ENCODE results near the gene NCAM2. TPM values are rescaled to one million over a fixed set of nuclear protein-coding genes. Genes with fewer than 3 reads are reported as not detected.
A peak's percentile ranks its signal among the peaks of the same experiment; 100 is the strongest.

NCAM2 gene
- total and polyA plus RNA-seq, 8 donors = 0.06 to 11.0 (median 0.58) TPM; not detected in 1

- H3K4me3 ChIP-seq = no peak overlapping the region
- H3K27ac ChIP-seq = no peak overlapping the region
- H3K9me3 ChIP-seq = no peaks in the 10 kb centered on the region
- WGBS, 5 donors = 10 to 36% (median 23%) methylated on average over 1 of the region's 1 CpG
- intact Hi-C loops (cut with DNase I; ENCODE audit: low total_unique reads) = no loop called here
- DNase-seq = no peak
- peak in 1 of 3 donors; percentile 9 for TF ChIP-seq POLR2AphosphoS5 (IDR thresholded peaks at IDR 0.05)
- TF ChIP-seq CTCF (IDR thresholded peaks at IDR 0.05) = no peak
- no peak for TF ChIP-seq EP300 (IDR thresholded peaks at IDR 0.05)
- no peak for TF ChIP-seq POLR2A (IDR thresholded peaks at IDR 0.05)
- H3K27me3 ChIP-seq = no peaks in the 10 kb centered on the region
- H3K36me3 ChIP-seq = no peaks in the 10 kb centered on the region
- H3K4me1 ChIP-seq = no peaks in the 10 kb centered on the region
Measured at GRCh38 chr21:21247424-21247823, 249.2 kb downstream of the NCAM2 start.

GRCh38 chr21:21262048-21262447, 263.8 kb downstream of the NCAM2 start:
- no peaks in the 10 kb centered on the region for H3K36me3 ChIP-seq
- no peak overlapping the region for H3K4me3 ChIP-seq
- peaks cover 0 to 17% (median 2%) of the 10 kb centered on the region in 4 donors for H3K9me3 ChIP-seq
- intact Hi-C loops (cut with DNase I; ENCODE audit: low total_unique reads) = no loop called here
- no peak for DNase-seq
- no peaks in the 10 kb centered on the region for H3K4me1 ChIP-seq
- no peak for TF ChIP-seq POLR2A (IDR thresholded peaks at IDR 0.05)
- no peak for TF ChIP-seq EP300 (IDR thresholded peaks at IDR 0.05)
- no peak for TF ChIP-seq CTCF (IDR thresholded peaks at IDR 0.05)
- no peak for TF ChIP-seq POLR2AphosphoS5 (IDR thresholded peaks at IDR 0.05)
- 17 to 35% (median 23%) methylated on average over 1 of the region's 1 CpG for WGBS, 5 donors
- no peak overlapping the region for H3K27ac ChIP-seq
- H3K27me3 ChIP-seq = no peaks in the 10 kb centered on the region

DNA sequence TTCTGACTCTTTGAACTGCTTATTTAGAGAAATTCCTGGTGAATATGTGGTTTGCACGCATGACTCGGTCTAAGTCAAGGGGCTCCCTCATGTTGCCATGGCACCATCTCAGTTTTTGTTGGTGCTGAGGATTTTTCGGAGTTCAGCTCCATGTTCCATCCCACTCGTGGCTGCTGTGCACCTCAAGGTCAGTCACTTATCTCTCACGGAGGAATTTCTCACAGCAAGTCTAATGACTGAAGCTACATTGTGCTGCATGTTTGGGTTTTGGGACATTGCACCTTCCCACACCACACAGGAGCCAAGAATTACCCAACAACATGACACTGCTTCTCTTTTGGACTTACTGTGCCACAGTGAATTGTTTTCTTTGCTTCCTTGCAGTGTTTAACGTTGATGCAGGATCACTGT, 269.9 kb downstream of the NCAM2 start:
- no peak for DNase-seq
- whole genome bisulfite sequencing, 5 donors = 69 to 76% (median 71%) methylated on average over 6 of the region's 6 CpGs
- intact Hi-C loops (cut with DNase I; ENCODE audit: low total_unique reads) = no loop called here
- Histone ChIP-seq H3K4me1 (no peaks in the 10 kb centered on the region), H3K27ac (no peak overlapping the region), H3K27me3 (no peaks in the 10 kb centered on the region), H3K9me3 (no peaks in the 10 kb centered on the region), H3K36me3 (no peaks in the 10 kb centered on the region), H3K4me3 (no peak overlapping the region)
- TF ChIP-seq POLR2A (IDR thresholded peaks at IDR 0.05) = no peak
- no peak for TF ChIP-seq EP300 (IDR thresholded peaks at IDR 0.05)
- TF ChIP-seq POLR2AphosphoS5 (IDR thresholded peaks at IDR 0.05) = no peak
- no peak for TF ChIP-seq CTCF (IDR thresholded peaks at IDR 0.05)

DNA sequence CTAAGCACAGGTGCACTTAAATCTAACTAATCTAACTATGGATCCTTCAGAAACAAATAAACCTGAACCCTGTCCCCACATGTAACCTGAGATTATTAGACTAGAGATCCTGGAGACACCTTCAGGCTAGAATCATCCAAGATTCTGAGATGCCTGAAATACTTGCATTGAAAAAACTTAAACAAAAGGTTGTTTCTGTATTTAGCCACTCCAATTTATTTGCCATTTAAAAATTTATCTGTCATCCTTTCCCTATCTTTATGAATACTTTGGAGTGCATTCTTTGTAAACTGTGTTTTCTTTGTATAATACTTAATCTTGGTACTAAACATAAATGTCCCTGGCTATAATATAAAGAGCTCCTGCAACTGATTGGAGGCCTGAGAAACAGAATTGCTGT, 270.7 kb downstream of the NCAM2 start:
- no peak overlapping the region for H3K27ac ChIP-seq
- no peak for DNase-seq

More for the DNA sequence above, 270.7 kb downstream of the NCAM2 start:
- no peaks in the 10 kb centered on the region for H3K36me3 ChIP-seq
- TF ChIP-seq POLR2AphosphoS5 (IDR thresholded peaks at IDR 0.05) (no peak), EP300 (IDR thresholded peaks at IDR 0.05) (no peak), POLR2A (IDR thresholded peaks at IDR 0.05) (no peak), CTCF (IDR thresholded peaks at IDR 0.05) (no peak)
- H3K27me3 ChIP-seq = no peaks in the 10 kb centered on the region
- no peaks in the 10 kb centered on the region for H3K9me3 ChIP-seq
- intact Hi-C loops (cut with DNase I; ENCODE audit: low total_unique reads) = no loop called here
- H3K4me3 ChIP-seq = no peak overlapping the region
- H3K4me1 ChIP-seq = no peaks in the 10 kb centered on the region
